NCI-H146 treated with DMSO at 0.1 percent for 48 hours (cell line): ENCODE measurements around the gene OR10G3.
"Not testable (repeated sequence)": the region's sequence is repeated elsewhere in the genome, so short reads cannot be mapped to it uniquely, and the experiment has no call there.

Experiments
- DNase-seq: peaks from one replicate; lab custom pipeline; 2025; ENCODE audit not compliant: unreplicated experiment; lab: John Stamatoyannopoulos, UW

The OR10G3 gene, protein sequence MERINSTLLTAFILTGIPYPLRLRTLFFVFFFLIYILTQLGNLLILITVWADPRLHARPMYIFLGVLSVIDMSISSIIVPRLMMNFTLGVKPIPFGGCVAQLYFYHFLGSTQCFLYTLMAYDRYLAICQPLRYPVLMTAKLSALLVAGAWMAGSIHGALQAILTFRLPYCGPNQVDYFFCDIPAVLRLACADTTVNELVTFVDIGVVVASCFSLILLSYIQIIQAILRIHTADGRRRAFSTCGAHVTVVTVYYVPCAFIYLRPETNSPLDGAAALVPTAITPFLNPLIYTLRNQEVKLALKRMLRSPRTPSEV

DNA sequence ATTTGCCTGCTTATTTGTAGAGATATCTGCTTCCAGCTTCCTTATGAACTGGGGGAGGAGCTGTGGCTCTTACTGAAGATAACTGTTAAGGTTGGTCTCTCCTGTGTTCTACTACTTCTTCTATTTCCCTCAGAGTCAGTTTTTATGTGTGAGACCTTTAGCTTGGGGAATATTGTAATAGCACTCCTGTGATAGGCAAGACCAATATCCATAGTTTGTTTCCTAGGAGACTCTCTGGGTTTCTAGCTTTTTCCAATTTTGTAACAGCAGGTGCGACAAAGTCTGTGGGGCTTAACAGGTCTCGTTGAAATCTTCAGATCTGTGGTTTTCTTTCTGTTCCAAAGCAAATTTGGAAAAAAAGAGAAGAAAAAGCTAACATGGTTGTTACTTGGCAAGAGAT, at the start of gene OR10G3:
TSS of gene OR10G3 (minus strand) at position 101 of the 400 bp plus-strand sequence. CDS start 9,332 bp downstream, outside the sequence.
- no peak for DNase-seq

DNA sequence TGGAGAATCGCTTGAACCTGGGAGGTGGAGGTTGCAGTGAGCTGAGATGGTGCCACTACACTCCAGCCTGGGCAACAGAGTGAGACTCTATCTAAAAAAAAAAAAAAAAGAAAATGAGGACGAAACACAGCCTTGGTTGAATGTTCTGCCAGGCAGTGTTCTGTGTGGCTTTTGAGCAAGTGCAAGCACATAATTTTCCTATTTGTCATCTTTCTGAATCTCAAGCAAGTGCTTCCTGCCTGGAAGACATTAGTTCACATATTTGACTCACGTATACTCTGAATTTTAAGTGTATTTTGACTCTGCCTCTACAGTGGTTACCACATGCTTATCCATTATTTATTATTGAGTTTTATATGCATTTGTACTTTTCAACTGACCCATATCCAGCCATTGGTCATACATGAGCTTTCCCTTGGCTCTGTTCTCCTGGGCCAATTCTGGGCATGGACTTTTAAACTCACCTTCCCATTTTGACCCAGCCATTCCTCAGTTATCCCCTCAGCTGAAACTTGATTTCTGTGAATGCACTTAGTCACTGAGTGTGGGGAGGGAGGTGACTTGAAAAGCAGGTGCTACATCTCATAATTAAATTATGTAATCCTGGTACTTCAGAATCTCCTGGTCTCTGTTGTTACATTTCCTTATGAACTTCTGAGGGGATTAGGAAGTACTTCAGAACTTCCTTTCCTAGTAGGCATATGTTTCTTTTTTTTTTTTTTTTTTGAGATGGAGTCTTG, 46.8 kb upstream of the OR10G3 start:
- DNase-seq: no peak

DNA sequence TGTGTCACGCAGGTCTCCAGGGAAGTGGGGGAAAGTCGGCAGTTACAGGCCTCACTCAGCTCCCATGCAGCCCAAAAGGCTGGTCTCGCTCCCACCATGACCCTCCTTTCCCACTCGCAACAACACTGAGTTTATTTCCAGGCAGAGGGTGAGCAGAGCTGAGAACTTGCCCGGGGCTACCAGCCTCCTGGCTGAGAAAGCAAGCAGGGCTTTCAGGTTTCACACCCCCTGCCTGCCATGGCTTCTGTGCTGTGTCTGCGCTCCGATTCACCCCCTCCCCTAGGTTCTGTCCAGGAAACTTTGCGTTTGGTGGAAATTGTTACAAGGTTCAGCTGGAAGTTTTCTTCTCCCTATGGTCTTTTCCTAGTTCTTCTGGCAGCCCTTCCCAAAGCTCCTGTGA, 37.7 kb upstream of the OR10G3 start:
- DNase-seq: no peak

DNA sequence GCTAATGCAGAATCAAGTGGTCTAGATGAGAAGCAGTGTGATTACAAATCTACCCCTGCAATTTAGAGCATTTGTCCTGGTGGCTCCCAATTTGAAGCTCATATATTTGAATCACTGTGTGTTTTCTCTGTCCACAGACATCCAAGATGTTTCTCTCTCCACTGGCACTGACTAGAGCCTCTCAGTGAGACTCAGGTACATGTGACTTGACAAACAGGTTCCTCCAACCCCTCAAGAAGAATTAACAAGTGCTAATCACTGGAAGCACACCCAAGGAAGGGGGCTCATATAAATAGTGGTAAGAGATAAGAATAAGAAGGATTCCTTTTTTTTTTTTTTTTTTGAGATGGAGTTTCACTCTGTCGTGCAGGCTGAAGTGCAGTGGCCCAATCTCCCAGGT, 34.4 kb upstream of the OR10G3 start:
- DNase-seq: no peak

DNA sequence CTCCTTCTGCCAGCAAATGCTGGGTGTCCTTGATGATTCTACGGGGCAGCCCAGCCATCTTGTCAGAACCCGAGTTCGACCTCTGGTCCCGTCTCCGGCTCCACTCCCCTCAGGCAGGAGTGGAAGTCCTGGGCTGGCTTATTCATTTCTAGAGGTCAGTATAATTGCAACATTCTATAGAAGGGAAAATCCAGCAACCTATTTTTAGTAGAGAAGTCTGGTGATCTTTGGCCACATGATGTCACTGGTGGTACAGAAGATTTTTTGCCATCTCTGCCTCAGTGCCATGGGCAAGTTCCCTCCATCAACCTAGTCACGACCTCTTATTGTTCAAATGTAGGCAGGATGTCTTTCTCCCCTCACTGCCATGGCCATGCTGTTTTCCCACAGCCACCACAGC, 32.4 kb upstream of the OR10G3 start:
- DNase-seq: no peak

DNA sequence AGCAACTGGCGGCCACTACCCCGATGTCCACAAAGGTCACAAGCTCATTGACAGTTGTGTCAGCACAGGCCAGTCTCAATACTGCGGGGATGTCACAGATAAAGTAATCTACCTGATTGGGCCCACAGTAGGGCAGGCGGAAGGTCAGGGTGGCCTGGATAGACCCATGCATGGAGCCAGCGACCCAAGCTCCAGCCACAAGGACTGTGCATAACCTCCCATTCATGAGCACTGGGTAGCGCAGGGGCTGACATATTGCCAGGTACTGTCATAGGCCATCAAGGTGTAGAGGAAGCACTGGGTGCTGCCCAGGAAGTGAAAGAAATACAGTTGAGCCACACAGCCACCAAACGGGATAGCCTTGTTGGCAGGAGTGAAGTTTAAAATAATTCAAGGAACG, 22.3 kb upstream of the OR10G3 start:
- DNase-seq: not testable (repeated sequence)

DNA sequence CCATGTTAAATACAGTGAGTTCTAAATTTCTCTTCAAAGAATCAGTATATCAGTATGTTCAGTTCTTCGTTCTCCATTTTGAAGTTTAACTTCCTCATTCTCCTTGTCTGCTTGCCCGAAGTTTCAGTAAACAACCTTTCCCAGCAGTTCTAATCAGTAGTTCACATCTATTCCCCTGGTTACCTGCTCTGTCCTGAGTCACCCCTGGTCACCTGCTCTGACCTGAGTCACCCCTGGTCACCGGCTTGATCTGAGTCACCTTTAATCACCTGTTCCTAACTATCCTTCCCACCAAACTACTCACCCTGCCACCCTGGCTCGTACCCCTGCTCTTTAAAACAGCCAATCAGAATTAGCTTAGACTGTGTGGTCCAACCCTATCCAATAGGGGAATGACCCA, 9.4 kb upstream of the OR10G3 start:
- no peak for DNase-seq

DNA sequence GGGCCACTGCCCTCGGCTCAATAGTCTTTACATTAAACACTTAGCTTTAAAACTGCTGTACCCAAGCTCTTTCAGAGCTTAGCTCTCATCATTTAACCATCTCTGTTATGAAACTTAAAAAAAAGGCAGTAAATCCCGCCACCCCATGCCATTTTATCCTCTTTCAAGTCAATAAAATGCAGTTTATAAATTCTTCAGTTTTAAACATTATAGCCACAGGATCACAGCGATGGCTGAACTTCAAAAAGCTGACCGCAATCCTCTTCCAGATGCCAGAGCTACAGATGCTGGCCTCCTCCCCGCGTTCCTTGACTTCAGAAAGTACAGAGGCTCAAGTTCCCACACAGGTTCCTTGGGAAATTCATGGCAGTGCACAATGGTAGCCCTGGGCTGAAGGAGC, 4.2 kb downstream of the OR10G3 start:
- no peak for DNase-seq

DNA sequence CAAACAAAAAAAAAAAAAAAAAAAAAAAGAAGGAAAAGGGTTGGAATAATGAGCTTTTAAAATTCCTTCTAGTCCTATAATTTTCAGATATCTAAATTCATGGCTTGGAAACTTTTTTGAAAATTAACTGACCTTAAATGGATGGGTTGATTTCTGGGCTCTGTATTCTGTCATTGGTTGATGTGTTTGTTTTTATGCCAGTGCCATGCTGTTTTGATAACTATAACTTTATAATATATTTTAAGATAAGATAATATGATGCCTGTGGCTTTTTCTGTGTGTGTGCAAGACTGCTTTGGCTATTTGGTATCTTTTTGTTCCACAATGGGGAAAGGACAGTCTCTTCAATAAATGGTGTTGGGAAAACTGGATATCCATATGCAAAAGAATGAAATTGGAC, 7.3 kb downstream of the OR10G3 start:
- DNase-seq: no peak

DNA sequence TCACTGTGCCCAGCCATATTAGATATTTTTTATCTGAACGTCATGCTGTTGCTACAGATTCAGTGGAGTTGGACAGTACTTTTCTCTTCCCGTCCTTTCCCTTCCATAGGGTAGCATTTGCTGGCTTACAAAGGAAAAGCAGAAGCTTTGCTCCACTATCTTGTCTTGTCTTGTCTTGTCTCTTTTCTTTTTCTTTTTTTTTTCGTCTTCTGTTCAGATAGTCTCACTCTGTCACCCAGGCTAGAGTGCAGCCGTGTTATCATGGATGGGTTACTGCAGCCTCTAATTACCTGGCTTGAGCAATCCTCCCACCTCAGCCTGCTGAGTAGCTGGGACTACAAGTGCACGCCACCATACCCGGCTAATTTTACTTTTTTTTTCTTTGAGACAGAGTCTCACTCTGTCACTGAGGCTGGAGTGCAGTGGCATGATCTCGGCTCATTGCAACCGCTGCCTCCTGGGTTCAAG, 21.1 kb downstream of the OR10G3 start:
- no peak for DNase-seq

DNA sequence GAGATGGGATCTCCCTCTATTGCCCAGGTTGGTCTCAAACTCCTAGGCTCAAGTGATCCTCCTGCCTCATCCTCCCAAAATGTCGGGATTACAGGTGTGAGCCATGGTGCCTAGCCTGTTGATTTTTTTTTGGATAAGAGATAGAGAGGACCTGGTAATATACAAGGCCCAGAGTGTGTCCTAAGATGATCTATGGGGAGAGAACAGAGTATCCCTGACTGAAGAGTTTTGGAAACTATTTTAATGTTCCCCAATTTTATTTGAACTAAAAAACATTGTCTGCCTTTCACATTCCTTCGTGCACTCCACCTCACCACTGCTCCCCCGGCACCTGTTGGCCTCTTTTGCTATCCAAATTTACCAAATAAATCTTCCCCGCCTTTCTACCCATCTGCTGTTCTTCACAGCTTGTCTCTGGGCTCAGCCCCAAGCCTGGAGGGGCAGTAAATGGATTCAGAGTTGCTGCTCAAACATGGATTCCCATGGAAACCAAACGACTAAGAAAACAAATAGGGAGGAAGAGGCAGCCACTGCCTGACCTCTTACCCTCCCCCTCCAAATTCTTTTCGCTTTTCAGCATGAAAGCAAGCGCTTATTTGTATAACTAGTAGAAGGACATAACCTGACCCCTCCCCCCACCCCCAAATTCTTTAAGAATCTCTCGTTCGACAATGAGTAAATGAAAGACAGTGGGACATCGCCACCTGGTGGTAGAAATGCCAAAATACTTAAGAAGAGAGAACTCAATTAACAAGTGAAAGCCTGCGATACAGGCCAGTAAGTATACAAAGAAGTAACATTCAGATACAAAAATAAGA, 22.6 kb downstream of the OR10G3 start:
- DNase-seq: peak; percentile 92

DNA sequence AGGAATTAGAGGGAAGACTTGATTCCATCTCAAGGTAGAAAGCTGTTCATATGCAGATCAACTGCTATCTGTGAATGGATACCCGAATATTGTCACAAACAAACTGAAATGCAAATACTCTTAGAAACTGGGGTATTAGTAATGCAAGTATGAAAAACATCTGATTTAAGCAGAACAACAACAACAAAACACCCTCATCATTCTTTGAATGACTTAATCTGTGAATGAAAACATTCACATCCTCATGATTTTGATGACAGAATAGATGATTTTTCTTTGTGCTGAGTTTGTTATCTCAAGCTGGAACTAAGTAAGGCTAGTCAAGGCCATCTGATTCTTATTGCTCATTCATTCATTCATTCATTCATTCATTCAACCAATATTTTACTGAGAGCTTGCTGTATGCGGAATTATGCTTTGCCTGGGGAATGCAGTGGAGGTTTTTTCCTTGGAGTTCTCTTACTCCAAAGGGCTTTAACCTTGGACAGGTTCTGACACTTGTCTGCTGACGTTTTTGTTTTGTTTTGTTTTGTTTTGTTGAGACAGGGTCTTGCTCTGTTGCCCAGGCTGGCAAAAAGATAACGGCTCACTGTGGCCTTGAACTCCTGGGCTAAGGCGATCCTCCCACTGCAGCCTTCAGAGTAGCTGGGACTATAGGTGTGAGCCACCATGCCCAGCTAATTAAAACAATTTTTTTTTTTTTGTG, 23.3 kb downstream of the OR10G3 start:
- DNase-seq: no peak

DNA sequence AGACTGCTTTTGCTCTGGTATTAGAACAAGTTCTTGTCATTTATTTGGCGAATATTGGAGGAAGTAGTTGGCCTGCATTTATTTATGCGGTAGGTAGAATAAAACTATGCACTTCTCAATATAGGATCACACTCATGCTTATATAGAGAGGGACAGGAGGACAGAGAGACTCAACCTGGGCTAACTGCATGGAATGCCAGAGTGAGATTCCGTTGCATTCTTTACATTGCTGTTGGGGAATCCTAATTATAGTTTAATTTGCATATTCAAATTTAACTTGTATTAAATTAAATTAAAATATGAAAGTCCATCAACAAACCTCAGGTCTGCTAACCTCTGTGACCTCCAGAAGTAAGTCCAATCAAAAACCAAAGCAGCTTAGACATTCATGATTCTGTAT, 26.6 kb downstream of the OR10G3 start:
- DNase-seq: no peak

DNA sequence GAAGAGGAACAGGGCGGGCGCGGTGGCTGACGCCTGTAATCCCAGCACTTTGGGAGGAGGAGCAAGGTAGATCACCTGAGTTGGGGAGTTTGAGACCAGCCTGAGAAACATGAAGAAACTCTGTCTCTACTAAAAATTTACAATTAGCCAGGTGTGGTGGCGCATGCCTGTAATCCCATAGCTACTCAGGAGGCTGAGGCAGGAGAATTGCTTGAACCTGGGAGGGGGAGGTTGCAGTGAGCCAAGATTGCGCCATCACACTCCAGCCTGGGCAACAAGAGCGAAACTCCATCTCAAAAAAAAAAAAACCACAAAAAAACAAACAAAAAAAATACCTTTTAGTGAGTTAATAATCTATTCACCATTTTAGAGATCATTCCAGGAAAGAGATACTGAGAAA, 35.3 kb downstream of the OR10G3 start:
- not testable (repeated sequence) for DNase-seq

DNA sequence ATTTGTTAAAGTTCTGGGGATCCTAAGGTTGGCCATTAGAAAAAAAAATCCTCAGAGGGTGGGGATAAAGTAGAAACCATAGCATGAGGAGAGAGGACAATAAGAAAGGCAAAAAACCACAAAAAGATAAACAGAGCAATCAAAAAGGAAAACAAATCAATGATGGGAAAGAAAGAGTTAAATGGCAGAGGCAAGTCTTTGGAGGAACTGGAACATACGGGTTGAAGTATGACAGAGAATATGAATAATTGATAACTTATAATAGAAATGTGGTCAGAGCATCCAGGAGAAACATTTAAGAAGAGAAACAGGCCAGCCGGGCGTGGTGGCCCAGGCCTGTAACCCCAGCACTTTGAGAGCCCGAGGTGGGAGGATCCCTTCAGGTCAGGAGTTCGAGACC, 35.9 kb downstream of the OR10G3 start:
- DNase-seq: no peak

DNA sequence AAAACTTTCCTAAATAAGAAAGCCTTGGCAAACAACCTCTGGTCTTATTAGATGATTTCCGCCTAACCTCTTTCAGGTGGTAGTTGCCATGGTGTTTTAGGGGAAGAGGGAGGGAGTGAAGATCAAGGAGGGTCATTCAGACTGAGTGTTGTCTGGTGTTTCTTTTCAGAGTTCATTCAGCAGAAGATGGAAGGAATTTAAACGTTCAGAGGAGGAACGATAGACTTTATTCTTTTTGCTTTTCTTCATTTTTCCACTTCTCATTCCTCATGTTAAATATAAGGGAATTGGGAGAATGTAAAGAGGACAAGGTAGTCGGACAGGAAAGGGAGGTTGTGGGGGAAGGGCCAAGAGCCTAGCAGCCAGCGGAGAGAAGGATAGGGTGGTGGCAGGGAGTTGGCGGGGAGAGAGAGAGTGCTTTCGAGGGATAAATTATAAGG, 36.3 kb downstream of the OR10G3 start:
- no peak for DNase-seq

DNA sequence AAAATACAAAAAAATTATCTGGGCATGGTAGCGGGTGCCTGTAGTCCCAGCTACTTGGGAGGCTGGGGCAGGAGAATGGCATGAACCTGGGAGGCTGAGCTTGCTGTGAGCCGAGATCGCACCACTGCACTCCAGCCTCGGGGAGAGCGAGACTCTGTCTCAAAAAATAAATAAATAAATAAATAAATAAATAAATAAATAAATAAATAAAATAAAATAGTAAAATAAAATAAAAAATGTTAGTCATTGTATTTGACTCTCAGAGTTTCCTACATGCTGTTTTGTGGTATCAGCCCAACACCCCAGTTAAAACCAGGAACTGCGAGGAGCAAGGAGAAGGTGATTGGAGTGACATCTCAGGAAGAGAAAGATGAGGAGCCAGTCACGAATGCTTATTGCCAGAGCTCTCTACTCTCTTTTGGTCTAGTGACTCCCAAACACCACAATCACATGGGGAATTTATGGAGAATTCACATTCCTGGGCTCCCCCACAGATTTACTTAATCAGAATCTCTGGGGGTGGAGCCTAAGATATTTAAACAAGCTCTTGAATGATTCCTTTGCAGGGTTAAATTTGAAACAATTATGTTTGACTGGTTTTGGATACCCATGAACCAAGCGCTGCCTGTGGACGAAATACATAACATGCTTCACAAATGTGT, 38.3 kb downstream of the OR10G3 start:
- no peak for DNase-seq

DNA sequence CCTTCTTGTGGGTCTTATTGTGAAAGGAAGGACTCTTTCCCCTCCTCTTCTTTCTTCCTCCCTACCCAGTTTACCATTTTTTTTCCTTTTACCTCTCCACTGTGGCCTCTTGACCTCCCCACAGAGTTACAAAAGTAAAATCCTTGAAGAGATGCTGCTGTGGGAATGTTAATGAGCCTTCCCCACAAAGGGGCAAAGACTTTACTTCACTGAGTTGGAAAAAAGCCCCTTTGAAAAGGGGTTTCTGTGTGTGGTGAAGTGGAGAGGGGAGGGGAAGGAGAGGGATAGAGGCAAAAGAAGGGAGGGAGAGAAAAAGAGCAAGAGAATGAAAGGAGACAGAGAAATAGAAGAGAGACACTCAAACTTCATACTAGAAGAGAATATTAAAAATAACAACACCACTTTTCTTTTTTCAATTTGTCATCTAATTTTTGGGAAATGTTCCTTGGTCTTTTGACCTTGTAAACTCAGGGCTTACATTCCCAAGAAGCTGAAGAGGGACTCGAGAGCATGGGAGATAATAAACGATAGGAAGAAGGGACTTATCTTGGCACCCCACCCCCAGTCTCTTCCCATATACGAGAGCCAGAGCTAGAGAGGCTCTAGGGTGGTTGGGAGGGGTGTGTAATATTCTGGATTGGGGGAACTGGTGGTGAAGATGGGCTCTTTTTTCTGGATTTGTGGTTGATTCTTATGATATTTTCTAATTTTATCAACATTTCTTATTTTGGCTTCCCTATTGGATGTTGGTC, 40.5 kb downstream of the OR10G3 start:
- DNase-seq: no peak

DNA sequence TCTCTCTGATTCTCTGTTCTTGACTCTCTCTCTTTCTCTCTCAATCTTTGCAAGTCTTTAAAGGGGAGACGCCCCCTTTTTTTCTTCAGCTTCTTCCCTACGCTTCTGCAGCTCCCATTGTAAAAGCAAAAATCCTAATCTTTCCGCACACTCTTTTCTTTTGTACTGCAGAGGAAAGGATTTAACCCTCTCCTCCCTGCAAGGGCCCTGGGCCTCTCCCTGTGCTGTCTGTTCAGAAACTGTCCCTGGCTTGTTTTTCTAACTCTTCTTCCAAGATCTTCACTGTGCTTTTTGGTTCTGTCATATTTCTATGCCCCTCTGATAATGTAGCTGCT, 42.8 kb downstream of the OR10G3 start:
- no peak for DNase-seq
